Thyroid gland (tissue), 4 donors: ENCODE data around the gene ZFYVE21.

Experiments used
- POLR2A ChIP-seq, 2 donors: fragments of 450-650 bp; IDR thresholded peaks; one replicate each; pipeline ENCODE4 v1.6.1; 2017; ENCODE audit warnings: antibody characterized with exemption in 2 of 2, mild to moderate bottlenecking in 2 of 2, moderate library complexity in 1 of 2
- TF ChIP-seq, protein P1 (sequence below), 6 experiments: fragments of 200-600 bp in 3 of 6; fragments of 450-650 bp in 3 of 6; sonication (generic) in 3 of 6; IDR thresholded peaks; one replicate each; pipeline ENCODE4 v1.5.1; 2016 to 2019; ENCODE audit warnings: antibody characterized with exemption in 6 of 6, mild to moderate bottlenecking in 2 of 6, inconsistent platforms in 1 of 6, moderate library complexity in 1 of 6

GRCh38 chr14:103744621-103745395 is 29.2 kb downstream of the ZFYVE21 start:
- TF ChIP-seq, protein P1, sequence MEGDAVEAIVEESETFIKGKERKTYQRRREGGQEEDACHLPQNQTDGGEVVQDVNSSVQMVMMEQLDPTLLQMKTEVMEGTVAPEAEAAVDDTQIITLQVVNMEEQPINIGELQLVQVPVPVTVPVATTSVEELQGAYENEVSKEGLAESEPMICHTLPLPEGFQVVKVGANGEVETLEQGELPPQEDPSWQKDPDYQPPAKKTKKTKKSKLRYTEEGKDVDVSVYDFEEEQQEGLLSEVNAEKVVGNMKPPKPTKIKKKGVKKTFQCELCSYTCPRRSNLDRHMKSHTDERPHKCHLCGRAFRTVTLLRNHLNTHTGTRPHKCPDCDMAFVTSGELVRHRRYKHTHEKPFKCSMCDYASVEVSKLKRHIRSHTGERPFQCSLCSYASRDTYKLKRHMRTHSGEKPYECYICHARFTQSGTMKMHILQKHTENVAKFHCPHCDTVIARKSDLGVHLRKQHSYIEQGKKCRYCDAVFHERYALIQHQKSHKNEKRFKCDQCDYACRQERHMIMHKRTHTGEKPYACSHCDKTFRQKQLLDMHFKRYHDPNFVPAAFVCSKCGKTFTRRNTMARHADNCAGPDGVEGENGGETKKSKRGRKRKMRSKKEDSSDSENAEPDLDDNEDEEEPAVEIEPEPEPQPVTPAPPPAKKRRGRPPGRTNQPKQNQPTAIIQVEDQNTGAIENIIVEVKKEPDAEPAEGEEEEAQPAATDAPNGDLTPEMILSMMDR (IDR thresholded peaks at IDR 0.05): no peak
- TF ChIP-seq POLR2A (IDR thresholded peaks at IDR 0.05): no peak
